HepG2 (cell line): Measurements from ENCODE around the gene TCTN2. TPM values are rescaled to one million over a fixed set of nuclear protein-coding genes. Genes with fewer than 3 reads are reported as not detected.

Experiments used
- ATAC-seq: fragments of 200-7000 bp; cut with Tn5 transposase; 3 replicates; pipeline ENCODE4 v1.9.1; 2020; ENCODE audit warnings: mild to moderate bottlenecking, moderate library complexity
- BruUV-seq: library from RNA; stranded (reverse); fragments of 400-500 nt; replicated peaks from 2 replicates; lab custom pipeline; 2021; lab: Mats Ljungman, UMichigan
- CTCF ChIA-PET: fragments of 300-600 bp; formaldehyde crosslinking; extraction: SDS; loops from one replicate; lab custom pipeline; 2021; ENCODE audit warnings: low total read pairs, inconsistent platforms, low intra/inter-chr PET ratio; lab: Yijun Ruan, JAX
- POLR2A ChIA-PET: fragments of 350-600 bp; sonication (Branson Sonifier 250); formaldehyde crosslinking; loops from one replicate; lab custom pipeline; 2020; ENCODE audit warnings: antibody characterized with exemption, inconsistent platforms; lab: Yijun Ruan, JAX
- DNase-seq: peaks from one replicate; pipeline ENCODE4 v3.0.0-alpha.2; 2015; ENCODE audit warnings: low spot score
- FAIRE-seq: peaks from 3 replicates; lab custom pipeline; 2011; peaks lifted over from hg19 to GRCh38; lab: Jason Lieb, UNC
- H2AFZ ChIP-seq: one replicate; pipeline ENCODE4 v1.6.1; 2011; ENCODE audit warnings: low read length, inconsistent platforms
- H3K27ac ChIP-seq: fragments of 300-600 bp; 3 replicates; pipeline ENCODE4 v1.8.0; 2011; ENCODE audit warnings: mixed run types, mild to moderate bottlenecking, mixed read lengths, low read length, inconsistent platforms; ENCODE audit not compliant: insufficient read depth; ENCODE audit errors: extremely low read length
- H3K27me3 ChIP-seq, 2 experiments: fragments of 200-600 bp in 1 of 2; 2 replicates in 1 of 2; 3 replicates in 1 of 2; pipeline versions ENCODE4 v1.6.0 to v1.8.0; 2011; ENCODE audit warnings: low read length in 2 of 2, mild to moderate bottlenecking in 2 of 2, moderate library complexity in 2 of 2, inconsistent platforms in 1 of 2; ENCODE audit not compliant: insufficient read depth in 2 of 2, control insufficient read depth in 1 of 2
- H3K36me3 ChIP-seq, 2 experiments: fragments of 200-600 bp in 1 of 2; replicated peaks in 1 of 2; 2 replicates in 1 of 2; 3 replicates in 1 of 2; pipeline versions ENCODE4 v1.5.1 to v1.8.0; 2011; ENCODE audit warnings: low read length in 2 of 2, inconsistent platforms in 1 of 2; ENCODE audit not compliant: insufficient read depth in 2 of 2, control insufficient read depth in 1 of 2
- H3K4me1 ChIP-seq: 2 replicates; pipeline ENCODE4 v1.5.1; 2012; ENCODE audit warnings: low read length, inconsistent platforms; ENCODE audit not compliant: insufficient read depth
- H3K4me2 ChIP-seq: 2 replicates; pipeline ENCODE4 v1.6.0; 2011; ENCODE audit warnings: low read depth, low read length, inconsistent platforms
- H3K4me3 ChIP-seq, 3 experiments: fragments of 200-600 bp in 1 of 3; sonication (generic), shearing (Covaris generic) in 1 of 3; replicated peaks in 1 of 3; 2 replicates each; pipeline ENCODE4 v1.5.1; 2011 to 2016; ENCODE audit warnings: low read length in 3 of 3, inconsistent platforms in 2 of 3, low read depth in 2 of 3, mild to moderate bottlenecking in 2 of 3, control low read depth in 1 of 3, mixed read lengths in 1 of 3; ENCODE audit not compliant: insufficient read depth in 1 of 3
- H3K79me2 ChIP-seq: one replicate; pipeline ENCODE4 v1.6.1; 2011; ENCODE audit warnings: low read length, inconsistent platforms; ENCODE audit not compliant: insufficient read depth
- H3K9ac ChIP-seq: 2 replicates; pipeline ENCODE4 v1.6.0; 2011; ENCODE audit warnings: mild to moderate bottlenecking, low read depth, low read length, inconsistent platforms; ENCODE audit not compliant: insufficient read depth
- H3K9me3 ChIP-seq: 2 replicates; pipeline ENCODE4 v1.5.1; 2012; ENCODE audit warnings: mild to moderate bottlenecking, low read length
- H4K20me1 ChIP-seq: 2 replicates; pipeline ENCODE4 v1.6.0; 2011; ENCODE audit warnings: inconsistent platforms, mild to moderate bottlenecking, low read length, moderate library complexity; ENCODE audit not compliant: insufficient read depth
- ARNT2 ChIP-seq: sonication (generic); formaldehyde crosslinking; IDR thresholded peaks from 2 replicates; pipeline ENCODE4 v1.8.0; 2022; ENCODE audit warnings: mild to moderate bottlenecking, low read depth, missing genetic modification reagents, moderate library complexity
- CREBL2 ChIP-seq: sonication (generic); formaldehyde crosslinking; IDR thresholded peaks from 2 replicates; pipeline ENCODE4 v1.8.1; 2023; ENCODE audit warnings: missing genetic modification reagents, mild to moderate bottlenecking, borderline replicate concordance
- HMGA1 ChIP-seq: sonication (generic); formaldehyde crosslinking; conservative IDR thresholded peaks from 2 replicates; pipeline ENCODE4 v1.4.0; 2020; ENCODE audit warnings: missing genetic modification reagents
- KMT2A ChIP-seq: sonication (generic); formaldehyde crosslinking; IDR thresholded peaks from 2 replicates; pipeline ENCODE4 v1.4.0; 2020; ENCODE audit warnings: missing genetic modification reagents
- KMT2B ChIP-seq: IDR thresholded peaks from 2 replicates; pipeline ENCODE4 v1.6.1; 2016; ENCODE audit warnings: missing genetic modification reagents, missing compliant biosample characterization
- NFIC ChIP-seq: IDR thresholded peaks from 2 replicates; pipeline ENCODE4 v1.6.1; 2012; ENCODE audit warnings: mild to moderate bottlenecking, low read length, inconsistent platforms
- RFX5 ChIP-seq: IDR thresholded peaks from 2 replicates; pipeline ENCODE4 v1.6.1; 2011; ENCODE audit warnings: low read depth, low read length, improper control_type of control experiment
- SIN3A ChIP-seq: IDR thresholded peaks from 2 replicates; pipeline ENCODE4 v1.6.1; 2011; ENCODE audit warnings: low read depth, mild to moderate bottlenecking, control low read depth, low read length, borderline replicate concordance
- ZNF101 ChIP-seq: sonication (generic); formaldehyde crosslinking; IDR thresholded peaks from 2 replicates; pipeline ENCODE4 v1.4.0; 2020; ENCODE audit warnings: mild to moderate bottlenecking, low read depth, missing genetic modification reagents, borderline replicate concordance
- ZNF160 ChIP-seq: sonication (generic); formaldehyde crosslinking; IDR thresholded peaks from 2 replicates; pipeline ENCODE4 v1.8.0; 2022; ENCODE audit warnings: mild to moderate bottlenecking, inconsistent platforms, missing genetic modification reagents
- ZNF205 ChIP-seq: IDR thresholded peaks from 2 replicates; pipeline ENCODE4 v1.6.1; 2018; ENCODE audit warnings: missing biosample characterization, missing genetic modification reagents
- ZNF468 ChIP-seq: sonication (generic); formaldehyde crosslinking; IDR thresholded peaks from 2 replicates; pipeline ENCODE4 v1.8.0; 2022; ENCODE audit warnings: mild to moderate bottlenecking, moderate library complexity, missing genetic modification reagents
- ZNF484 ChIP-seq: sonication (generic); formaldehyde crosslinking; IDR thresholded peaks from 2 replicates; pipeline ENCODE4 v1.5.1; 2020; ENCODE audit warnings: mild to moderate bottlenecking, low read depth, missing genetic modification reagents, borderline replicate concordance
- ZNF644 ChIP-seq: IDR thresholded peaks from 2 replicates; pipeline ENCODE4 v1.6.1; 2016; ENCODE audit warnings: low read depth
- WGBS: methylation state at CpG from one replicate; pipeline ENCODE4 v1.1.6; 2017; ENCODE audit warnings: low lambda C conversion rate; 5-methylcytosine and 5-hydroxymethylcytosine counted together
- in situ Hi-C: cut with HindIII; loops from 2 replicates; pipeline ENCODE4 v1.10.0; 2017; ENCODE audit warnings: low pct_unique_long_range_greater_than_20kb; ENCODE audit not compliant: extremely low pct_ligation_motif_present
- intact Hi-C: fragments of 100-400 bp; cut with micrococcal nuclease; formaldehyde crosslinking; loops from one replicate; pipeline ENCODE4 v1.10.0; 2022; ENCODE audit not compliant: unreplicated experiment
- polyA plus RNA-seq, 8 experiments: library from polyadenylated mRNA; depleted of rRNA in 3 of 8; stranded (reverse) in 7 of 8; unstranded in 1 of 8; fragments of >200 nt; fragmentation: Illumina TruSeq in 4 of 8; extraction: Trizol in 4 of 8; gene quantifications; 2 replicates each; pipeline versions ENCODE4 v1.2.1 to v1.2.3, GENCODE V29; 2011 to 2016; ENCODE audit warnings: low read depth in 4 of 8, missing spikeins in 1 of 8, mixed read lengths in 1 of 8; ENCODE audit not compliant: insufficient read depth in 1 of 8
- total RNA-seq, 5 experiments: library from RNA; depleted of rRNA; stranded (reverse); fragments of >200 nt; fragmentation: Illumina TruSeq; extraction: Trizol; gene quantifications; 2 replicates each; pipeline ENCODE4 v1.2.3, GENCODE V29; 2016; ENCODE audit warnings: low read depth in 1 of 5
- TF ChIP-seq, protein P1 (sequence below): IDR thresholded peaks from 2 replicates; pipeline ENCODE4 v1.6.1; 2016; ENCODE audit warnings: missing genetic modification reagents, missing compliant biosample characterization

The TCTN2 gene
- total and polyA plus RNA-seq, 2 of the 13 experiments (the other 11 are each of a cell fraction or from before 2014, with no cell fraction given): 5.0 to 8.1 TPM

- H3K4me1 ChIP-seq: no peaks in the 10 kb centered on the region
- intact Hi-C loops (no loop called here), in situ Hi-C loops (no loop called here)
- no peak overlapping the region for H2AFZ ChIP-seq
- 96% methylated on average over 3 of the region's 3 CpGs for WGBS
- H3K79me2 ChIP-seq: no peaks in the 10 kb centered on the region
- no peak overlapping the region for H3K27ac ChIP-seq
- H3K9ac ChIP-seq: no peak overlapping the region
- DNase-seq (no peak), ATAC-seq (no peak), FAIRE-seq (no peak)
- no peak overlapping the region for H3K4me2 ChIP-seq
- BruUV-seq: no TSS peak
- H3K36me3 ChIP-seq: peaks cover 9 to 63% of the 10 kb centered on the region in 2 experiments
- H3K27me3 ChIP-seq: no peaks in the 10 kb centered on the region
- H4K20me1 ChIP-seq: no peaks in the 10 kb centered on the region
- ChIA-PET CTCF (no interaction called here), POLR2A (no interaction called here)
- no peak overlapping the region for H3K4me3 ChIP-seq
- TF ChIP-seq KMT2A (CRISPR knock-in tag) (no peak), KMT2B (CRISPR knock-in tag) (no peak), ZNF101 (CRISPR knock-in tag) (no peak), ZNF468 (CRISPR knock-in tag) (no peak), RFX5 (no peak), ARNT2 (CRISPR knock-in tag) (no peak), SIN3A (no peak), CREBL2 (no peak), NFIC (no peak), ZNF160 (CRISPR knock-in tag) (no peak), ZNF644 (CRISPR knock-in tag) (no peak), ZNF205 (no peak), ZNF484 (no peak), HMGA1 (CRISPR knock-in tag) (no peak)
- TF ChIP-seq, protein P1, sequence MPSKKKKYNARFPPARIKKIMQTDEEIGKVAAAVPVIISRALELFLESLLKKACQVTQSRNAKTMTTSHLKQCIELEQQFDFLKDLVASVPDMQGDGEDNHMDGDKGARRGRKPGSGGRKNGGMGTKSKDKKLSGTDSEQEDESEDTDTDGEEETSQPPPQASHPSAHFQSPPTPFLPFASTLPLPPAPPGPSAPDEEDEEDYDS: no peak
- H3K9me3 ChIP-seq: no peaks in the 10 kb centered on the region
These were observed 57.0 kb downstream of the TCTN2 start for GRCh38 chr12:123727878-123728277.
